Hepatocyte (in vitro differentiated cells): Measurements from ENCODE around the gene MAP2K7.

Source experiments
- EZH2 ChIP-seq: fragments of 200-600 bp; sonication (generic); IDR thresholded peaks from 2 replicates; pipeline ENCODE4 v1.6.1; 2016; ENCODE audit warnings: antibody characterized with exemption, mild to moderate bottlenecking, borderline replicate concordance
- EZH2phosphoT487 ChIP-seq: fragments of 200-600 bp; sonication (generic); IDR thresholded peaks from one replicate; pipeline ENCODE4 v1.6.1; 2018; ENCODE audit warnings: antibody characterized with exemption, mild to moderate bottlenecking, low read depth, moderate library complexity; ENCODE audit not compliant: unreplicated experiment, severe bottlenecking
- TF ChIP-seq, protein P1 (sequence below): fragments of 200-600 bp; sonication (generic); IDR thresholded peaks from 2 replicates; pipeline ENCODE4 v1.5.1; 2016; ENCODE audit warnings: antibody characterized with exemption, mild to moderate bottlenecking; ENCODE audit not compliant: poor library complexity

- TF ChIP-seq EZH2, result no peak
- TF ChIP-seq, protein P1, sequence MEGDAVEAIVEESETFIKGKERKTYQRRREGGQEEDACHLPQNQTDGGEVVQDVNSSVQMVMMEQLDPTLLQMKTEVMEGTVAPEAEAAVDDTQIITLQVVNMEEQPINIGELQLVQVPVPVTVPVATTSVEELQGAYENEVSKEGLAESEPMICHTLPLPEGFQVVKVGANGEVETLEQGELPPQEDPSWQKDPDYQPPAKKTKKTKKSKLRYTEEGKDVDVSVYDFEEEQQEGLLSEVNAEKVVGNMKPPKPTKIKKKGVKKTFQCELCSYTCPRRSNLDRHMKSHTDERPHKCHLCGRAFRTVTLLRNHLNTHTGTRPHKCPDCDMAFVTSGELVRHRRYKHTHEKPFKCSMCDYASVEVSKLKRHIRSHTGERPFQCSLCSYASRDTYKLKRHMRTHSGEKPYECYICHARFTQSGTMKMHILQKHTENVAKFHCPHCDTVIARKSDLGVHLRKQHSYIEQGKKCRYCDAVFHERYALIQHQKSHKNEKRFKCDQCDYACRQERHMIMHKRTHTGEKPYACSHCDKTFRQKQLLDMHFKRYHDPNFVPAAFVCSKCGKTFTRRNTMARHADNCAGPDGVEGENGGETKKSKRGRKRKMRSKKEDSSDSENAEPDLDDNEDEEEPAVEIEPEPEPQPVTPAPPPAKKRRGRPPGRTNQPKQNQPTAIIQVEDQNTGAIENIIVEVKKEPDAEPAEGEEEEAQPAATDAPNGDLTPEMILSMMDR, result no peak
- no peak for TF ChIP-seq EZH2phosphoT487
Measured at GRCh38 chr19:7927605-7928333, 24.1 kb downstream of the MAP2K7 start.
